AG08395 (cell line): Measurements from ENCODE around the gene PAN3.
A peak's percentile ranks its signal among the peaks of the same experiment; 100 is the strongest.
"Not testable (repeated sequence)": the region's sequence is repeated elsewhere in the genome, so short reads cannot be mapped to it uniquely, and the experiment has no call there.

Source experiments
- DNase-seq: peaks from one replicate; pipeline ENCODE4 v3.0.0; 2012; ENCODE audit warnings: mixed read lengths, low spot score

The PAN3 gene, protein sequence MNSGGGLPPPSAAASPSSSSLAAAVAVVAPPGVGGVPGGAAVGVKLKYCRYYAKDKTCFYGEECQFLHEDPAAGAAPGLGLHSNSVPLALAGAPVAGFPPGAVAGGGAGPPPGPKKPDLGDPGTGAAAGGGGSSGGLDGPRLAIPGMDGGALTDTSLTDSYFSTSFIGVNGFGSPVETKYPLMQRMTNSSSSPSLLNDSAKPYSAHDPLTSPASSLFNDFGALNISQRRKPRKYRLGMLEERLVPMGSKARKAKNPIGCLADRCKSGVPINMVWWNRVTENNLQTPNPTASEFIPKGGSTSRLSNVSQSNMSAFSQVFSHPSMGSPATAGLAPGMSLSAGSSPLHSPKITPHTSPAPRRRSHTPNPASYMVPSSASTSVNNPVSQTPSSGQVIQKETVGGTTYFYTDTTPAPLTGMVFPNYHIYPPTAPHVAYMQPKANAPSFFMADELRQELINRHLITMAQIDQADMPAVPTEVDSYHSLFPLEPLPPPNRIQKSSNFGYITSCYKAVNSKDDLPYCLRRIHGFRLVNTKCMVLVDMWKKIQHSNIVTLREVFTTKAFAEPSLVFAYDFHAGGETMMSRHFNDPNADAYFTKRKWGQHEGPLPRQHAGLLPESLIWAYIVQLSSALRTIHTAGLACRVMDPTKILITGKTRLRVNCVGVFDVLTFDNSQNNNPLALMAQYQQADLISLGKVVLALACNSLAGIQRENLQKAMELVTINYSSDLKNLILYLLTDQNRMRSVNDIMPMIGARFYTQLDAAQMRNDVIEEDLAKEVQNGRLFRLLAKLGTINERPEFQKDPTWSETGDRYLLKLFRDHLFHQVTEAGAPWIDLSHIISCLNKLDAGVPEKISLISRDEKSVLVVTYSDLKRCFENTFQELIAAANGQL

DNA sequence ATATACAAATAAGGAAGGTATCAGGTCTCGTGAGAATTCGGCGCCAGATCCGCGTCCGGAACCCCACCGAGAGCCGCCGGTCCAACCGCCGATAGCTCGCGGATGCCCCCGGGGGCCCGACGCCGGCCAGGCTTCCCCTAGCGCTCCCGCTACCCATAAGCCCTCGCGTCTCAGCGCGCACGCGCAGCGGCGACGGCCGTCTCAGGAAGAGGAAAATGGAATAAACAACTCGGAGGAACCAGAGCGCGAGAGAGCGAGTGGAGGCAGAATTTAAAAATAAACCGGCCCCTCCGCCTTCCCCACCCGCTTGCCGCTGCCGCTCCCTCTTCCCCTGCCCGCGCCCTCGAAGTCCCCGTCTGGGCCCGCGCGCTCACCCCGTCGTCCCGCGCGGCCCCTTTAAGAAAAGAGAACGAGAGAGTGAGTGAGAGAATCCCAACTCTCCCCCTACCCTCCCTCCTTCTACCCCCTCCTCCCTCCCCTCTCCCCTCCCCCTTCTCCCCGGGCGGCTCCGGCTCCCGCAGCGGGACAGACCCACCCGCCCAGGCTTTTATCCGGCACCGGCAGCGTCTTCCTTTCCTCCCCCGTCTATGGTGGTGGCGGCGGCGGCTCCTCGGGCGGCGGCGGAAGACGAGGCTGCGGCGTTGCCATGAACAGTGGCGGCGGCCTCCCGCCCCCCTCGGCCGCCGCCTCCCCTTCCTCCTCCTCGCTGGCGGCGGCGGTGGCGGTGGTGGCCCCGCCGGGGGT lies at the start of gene PAN3:
Gene PAN3, plus strand, starts transcription at position 534 of the 744 bp plus-strand sequence. Its CDS starts 113 bp downstream, at position 647.
- DNase-seq: peak; percentile 94

DNA sequence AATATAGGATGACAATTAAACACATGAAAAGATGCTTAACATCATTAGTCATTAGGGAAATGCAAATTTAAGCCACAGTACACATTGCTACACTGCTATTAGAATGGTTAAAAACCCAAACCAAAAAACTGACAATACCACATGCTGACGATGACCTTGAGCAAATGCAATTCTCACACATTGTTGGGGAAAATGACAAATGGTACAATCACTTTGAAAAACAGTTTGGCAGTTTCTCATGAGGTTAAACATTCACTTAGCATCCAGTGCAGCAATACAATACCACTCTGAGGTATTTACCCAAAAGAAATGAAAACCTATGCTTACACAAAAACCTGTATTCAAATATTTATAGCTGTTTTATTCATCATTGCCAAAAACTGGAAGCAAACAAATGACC lies 49.3 kb upstream of the PAN3 start:
- DNase-seq: no peak

DNA sequence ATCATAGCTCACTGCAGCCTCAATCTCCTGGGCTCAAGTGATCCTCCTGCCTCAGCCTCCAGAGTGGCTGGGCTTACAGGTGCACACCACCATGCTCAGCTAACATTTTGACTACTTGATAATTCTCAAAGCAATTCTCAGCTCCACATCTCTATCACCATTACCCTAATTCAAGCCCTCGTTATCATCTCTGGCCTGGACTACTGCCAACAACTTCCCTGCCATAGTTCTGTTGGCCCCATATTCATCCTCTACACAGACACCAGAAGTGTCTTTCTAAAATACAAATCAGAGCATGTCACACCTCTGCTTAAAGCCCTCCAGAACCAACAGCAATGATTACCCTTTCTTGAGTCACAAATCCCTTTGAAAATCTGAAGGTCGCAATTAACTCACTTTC lies 45.9 kb upstream of the PAN3 start:
- no peak for DNase-seq

DNA sequence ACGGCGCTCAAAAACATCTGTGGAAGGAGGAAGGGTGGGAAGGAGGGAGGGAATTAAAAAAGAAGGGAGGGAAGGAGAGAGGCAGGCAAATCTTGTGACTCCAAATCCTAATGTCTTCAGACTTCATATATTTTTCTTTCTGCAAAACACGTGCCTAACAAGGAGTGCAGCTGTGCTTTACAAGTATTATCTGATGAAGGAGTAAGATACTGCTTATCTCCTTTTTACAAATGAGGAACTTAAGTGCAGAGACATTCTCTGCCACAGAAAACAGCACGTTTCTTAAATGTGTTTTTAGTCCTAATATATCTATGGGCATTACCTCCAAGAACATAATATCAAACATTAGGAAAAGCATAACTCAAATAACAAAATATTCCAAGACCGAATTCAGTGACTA lies 44.5 kb upstream of the PAN3 start:
- no peak for DNase-seq

DNA sequence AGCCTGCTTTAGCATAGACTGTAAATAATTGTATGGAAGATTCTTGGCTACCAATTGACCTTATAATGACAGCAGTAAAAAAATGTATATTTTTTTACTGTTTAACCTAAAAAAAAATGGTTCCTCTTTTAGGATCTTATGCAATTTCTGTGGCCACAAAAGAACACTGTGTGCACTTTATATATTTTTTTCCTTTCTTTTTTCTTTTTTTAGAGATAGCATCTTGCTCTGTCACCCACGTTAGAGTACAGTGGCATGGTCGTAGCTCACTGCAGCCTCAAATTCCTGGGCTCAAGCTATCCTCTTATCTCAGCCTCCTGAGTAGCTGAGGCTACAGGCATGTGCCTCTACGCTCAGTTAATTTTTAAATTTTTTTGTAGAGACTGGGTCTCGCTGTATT lies 44.0 kb upstream of the PAN3 start:
- no peak for DNase-seq

DNA sequence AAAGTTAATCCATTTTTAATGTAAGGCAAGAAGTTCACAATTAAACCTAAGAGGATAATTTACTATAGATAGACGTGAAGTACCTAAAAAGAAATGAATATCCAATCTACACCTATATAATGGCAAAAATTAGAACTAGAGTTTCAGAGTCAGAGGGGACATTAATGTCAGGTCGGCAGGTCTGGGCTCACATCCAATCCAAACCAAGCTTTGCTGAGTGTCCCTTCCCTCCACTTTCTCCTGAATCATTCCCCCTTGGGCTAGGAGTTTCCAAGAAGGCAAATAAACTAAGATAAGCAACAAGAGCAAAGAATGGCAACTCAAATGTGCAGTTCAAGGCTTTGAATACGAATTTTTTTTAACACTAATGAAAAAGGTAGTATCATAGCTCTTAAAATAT lies 40.8 kb upstream of the PAN3 start:
- DNase-seq: no peak

DNA sequence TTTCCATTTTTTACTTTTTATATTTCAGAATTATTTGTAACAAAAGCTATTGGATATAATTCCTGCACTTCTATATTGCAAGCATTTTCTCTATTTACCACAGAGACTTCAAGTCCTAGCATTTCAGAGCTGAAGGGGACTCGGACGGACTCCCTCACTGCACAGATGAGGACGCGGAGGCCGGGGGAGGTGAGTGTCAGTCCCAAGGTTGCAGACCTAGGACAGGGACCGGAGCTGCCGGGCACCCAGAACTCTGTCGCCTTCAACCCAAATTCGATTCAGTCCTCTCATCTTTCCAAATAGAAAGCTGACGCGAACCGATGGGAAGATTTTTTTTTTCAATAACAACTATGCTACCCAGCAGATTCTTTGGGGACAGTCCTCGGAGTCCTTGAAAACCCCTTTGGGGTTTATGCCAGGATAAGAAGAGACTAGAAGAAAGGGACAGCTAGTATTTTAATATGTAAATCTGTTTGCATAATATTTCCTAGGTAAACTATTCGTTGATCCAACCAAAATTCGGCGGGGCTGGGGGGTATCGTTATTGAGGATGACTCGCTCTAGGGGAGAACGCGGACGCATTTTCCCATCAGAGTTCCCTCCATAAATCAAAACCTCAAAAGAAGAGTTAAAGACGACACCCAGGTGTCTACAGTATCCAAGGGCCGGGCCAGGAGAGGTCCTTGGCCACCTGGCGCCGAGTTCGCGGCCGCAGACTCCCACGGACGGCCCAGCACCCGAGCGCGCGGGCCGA lies 38.8 kb upstream of the PAN3 start:
- DNase-seq: no peak

DNA sequence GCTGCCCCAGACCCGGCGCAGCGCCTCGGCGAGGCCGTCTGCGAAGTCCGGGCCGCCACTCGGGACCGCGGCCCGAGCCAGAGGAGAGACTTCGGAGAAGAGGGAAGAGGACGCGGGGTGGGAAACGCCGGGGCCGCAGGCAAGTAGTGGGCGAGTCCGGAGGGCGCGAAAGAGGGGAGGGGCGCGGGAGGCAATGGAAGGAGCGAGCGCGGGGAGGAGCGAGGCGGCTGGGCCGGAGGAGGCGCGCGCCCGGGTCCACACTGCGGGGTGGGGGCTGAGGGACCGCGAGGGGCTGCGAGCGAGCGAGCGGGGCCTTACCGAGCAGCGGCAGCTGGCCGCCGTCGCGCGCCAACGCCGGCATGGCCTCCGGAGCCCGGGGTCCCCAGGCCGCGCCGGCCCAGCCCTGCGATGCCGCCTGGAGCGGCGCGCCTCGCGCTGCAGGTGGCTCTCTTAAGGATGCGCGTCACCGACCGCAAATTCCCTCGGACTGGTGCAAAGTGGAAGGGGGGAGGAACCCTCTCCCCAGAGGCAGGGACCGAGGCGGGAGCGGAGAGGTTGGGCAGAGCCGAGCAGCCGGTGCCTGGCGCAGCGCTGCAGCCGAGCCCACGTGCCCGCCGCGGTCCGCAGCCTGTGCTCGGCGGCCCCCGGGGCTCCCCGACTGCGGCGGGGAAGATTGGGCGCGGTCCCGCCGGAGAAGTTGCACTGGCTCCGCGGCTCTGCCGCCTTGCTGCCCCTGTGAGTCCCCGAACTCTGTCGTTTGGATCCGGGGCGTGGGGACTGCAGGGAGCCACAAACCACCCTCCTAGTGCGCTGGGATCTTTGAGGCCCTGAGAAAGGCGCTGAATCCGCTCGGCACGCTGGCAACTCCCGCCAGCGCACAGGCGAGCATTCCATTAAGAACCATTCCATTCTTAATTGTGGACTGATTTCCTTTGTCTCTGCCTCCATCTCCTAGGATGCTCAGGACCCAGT lies 37.9 kb upstream of the PAN3 start, which contains the start of gene FLT3:
Gene FLT3, minus strand, starts transcription at position 427 of the 972 bp plus-strand sequence. Its CDS starts 66 bp downstream, at position 361.
- no peak for DNase-seq

DNA sequence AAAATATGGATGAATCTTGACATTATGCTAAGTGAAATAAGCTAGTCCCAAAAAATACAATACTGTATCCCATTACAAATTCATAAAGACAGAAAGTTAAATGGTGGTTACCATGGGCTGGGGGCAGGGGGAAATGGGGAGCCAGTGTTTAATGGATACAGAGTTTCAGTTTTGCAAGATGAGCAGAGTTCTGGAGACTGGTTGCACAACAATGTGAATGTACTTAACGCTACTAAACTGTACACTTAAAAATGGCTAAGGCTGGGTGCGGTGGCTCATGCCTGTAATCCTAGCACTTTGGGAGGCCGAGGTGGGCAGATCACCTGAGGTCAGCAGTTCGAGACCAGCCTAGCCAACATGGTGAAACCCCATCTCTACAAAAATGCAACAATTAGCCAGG lies 36.5 kb upstream of the PAN3 start:
- DNase-seq: not testable (repeated sequence)

DNA sequence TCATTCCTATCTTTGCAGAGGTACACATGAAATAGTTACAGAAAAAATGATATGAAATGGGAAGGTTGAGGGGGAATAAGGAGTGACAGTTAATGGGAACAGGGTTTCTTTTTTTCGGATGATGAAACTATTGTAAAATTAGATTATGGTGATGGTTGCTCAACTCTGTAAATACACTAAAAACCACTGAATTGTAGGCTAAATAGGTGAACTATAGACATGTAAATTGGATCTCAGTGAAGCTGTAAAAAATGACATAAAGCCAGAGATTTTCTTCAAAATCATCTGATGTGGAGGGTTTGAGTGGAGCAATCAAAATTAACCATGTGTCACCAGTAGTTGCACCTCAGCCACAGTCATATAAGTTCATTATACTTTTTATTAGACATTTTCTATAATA lies 31.4 kb upstream of the PAN3 start:
- no peak for DNase-seq

DNA sequence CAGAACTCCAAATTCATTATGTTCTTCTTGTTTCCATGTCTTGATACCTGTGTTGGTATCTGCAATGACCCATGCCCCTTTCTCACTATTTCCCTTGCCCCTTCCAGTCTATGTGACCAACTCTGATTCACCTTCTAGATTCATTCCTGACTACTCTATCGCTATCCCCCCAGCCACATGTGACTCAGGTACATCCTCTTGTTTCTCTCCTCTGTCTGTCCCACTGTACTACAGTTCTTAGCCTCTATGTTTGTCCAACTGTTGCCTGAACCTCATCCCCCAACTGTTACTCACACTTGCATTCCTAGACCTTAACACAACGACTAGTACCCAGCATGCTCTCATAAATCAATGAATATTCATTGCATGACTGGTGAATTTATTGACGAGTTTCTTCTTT lies 27.9 kb upstream of the PAN3 start:
- DNase-seq: no peak

DNA sequence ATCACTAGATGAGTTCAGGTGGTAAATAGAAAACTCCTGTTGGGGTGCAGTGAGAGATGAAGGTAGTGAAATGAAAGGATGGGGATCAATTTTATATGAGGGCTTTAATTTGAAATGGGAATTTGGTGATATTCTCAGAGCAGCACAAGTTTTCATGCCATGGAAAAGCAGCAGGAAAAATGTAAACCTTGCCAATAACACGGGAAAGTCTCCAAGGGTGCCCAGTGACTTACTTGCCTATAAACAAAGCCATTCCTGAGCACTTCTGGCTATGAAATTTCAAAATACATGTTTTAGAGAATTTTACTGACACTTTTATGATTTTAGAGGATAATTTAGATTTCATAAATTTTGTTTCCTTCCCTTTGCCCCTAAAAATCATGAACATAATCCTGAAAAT lies 21.6 kb upstream of the PAN3 start:
- DNase-seq: no peak

DNA sequence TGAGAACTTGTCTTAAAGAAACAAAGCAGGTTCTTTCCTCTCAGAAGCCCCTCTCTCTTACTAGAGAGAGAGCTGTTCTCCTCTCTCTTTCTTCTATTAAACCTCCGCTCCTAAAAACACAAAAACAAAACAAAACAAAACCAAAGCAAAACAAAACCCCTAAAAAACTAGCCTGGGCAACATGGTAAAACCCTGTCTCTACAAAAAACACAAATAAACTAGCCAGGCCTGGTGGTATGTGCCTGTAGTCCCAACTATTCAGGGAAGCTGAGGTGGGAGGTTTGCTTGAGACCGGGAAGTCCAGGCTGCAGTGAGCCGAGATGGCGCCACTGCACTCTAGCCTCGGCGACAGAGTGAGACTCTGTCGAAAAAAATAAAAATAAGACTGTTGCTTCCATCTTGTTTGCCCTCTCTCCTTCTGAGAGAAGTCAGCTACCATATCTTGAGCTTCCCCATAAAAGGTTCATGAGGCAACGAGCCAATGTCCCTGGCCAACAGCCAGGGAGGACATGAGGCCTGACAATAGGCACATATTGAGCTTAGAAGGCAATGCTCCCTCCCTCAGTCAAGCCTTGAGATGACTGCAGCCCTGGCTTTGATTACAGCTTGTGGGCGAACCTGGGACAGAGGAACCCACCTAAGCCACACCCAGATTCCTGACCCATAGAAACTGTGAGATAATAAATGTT lies 20.5 kb upstream of the PAN3 start:
- DNase-seq: no peak

DNA sequence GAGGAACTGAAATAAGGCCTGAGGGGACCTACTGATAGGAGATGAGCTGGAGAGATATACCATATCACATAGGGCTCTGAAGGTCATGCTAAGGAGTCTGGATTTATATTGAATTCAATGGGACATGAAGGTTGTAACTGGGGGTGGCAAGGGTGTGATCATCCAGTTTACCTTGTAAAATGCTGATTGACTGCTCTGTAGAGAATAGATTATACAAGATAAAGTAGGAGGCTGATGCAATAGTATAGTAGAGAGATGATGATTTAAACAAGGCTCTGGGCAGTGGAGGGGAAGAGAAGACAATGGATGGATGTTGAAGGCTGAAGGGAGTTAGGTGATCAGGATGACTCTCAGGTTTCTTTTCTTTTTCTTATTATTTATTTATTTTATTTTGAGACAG lies 18.0 kb upstream of the PAN3 start:
- DNase-seq: no peak

DNA sequence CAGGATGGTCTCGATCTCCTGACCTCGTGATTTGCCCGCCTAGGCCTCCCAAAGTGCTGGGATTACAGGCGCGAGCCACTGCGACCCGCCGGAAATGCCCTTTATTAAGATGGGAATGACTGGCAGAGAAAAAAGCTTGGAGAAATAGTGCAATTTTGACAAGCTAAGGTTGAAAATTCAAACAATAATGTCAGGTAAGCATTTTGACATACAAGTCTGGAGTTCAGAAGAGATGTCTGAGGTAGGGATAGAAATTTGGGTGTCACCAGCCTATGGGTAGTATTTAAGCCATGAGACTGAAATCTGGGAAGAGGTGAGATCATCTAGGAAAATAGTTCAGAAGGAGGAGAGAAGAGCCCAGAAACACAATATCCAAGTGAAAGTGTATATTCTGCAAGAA lies 17.1 kb upstream of the PAN3 start:
- no peak for DNase-seq

DNA sequence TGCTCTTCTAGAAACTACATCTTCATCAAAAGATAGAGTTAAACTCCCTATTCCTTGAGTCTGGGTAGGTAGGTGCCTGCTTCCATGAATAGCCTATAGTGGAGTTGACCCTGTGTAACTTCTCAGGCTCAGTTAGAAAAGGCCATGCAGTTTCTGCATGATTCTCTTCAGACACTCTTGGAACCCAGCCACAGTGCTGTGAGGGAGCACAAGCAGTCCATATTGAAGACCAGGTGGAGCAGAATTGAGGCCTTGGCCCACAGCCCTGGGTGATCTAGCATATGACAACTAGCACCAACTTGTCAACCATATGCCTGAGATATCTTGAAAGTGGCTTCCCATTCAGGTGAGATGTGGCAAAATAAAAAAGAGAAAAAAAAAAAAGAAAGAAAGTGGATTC lies 10.3 kb upstream of the PAN3 start:
- no peak for DNase-seq

DNA sequence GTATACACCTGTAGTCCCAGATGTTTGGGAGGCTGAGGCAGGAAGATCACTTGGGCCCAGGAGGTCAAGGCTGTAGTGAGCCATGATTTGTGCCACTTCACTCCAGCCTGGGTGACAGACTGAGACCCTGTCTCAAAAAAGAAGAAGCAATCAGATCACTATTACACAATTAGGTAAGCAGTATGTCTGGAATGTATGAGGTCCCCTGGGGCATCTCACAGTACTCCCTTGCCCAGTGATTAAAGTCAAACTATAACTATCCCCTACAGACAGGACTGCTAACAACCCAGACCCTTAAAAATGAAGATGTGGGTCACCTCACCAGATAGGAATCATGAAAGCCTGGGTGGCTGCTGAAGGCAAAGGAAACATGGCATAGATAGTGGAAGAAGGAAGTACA lies 9.4 kb upstream of the PAN3 start:
- DNase-seq: no peak

DNA sequence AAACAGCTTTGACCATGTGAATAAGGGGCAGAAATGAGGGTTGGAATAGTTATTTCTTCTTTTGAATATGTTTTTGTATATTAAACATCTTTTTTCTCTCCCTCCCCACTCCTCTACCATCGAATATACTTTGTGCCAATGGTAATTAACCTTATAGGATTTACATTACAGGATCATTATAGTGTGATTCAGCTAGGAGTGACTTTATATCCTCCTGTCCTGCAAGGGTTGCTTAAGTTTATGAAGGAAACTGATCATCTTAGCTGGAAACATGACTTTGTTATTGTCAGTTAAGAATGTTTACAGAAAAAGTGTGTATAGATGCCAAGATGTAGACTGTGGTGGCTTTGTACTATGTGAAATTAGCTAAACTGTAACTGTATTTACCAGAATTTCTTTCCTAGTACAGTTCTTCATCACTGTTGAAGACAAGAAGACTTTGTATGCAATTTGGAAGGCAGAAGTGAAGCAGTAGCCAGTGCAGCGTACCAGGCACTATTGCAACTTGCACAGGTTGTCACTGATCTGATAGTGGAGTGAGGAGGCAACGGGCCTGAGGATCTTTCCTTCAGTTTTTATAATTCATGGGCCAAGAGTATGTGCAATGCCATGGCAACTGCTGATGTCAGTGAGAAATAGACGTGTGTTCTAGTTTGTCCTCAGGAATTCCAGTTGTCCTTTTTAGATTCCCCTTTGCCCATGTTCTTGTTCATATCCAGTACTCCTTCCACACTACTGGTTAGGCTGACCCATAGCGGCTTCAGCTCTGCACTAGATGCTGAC lies 8.2 kb upstream of the PAN3 start:
- DNase-seq: no peak

DNA sequence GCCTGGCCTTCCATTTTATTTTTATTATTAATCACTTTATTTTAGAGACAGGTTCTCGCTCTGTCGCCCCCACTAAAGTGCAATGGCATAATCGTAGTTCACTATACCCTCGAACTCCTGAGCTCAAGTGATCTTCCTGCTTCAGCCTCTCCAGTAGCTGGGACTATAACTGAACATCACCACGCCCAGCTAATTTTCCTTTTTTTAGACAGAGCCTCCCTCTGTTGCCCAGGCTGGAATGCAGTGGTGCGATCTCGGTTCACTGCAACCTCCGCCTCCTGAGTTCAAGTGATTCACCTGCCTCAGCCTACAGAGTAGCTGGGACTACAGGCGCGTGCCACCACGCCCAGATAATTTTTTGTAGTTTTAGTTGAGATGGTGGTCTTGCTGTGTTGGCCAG lies 6.7 kb upstream of the PAN3 start:
- no peak for DNase-seq
